Hematopoietic multipotent progenitor cell treated with erythropoietin and hydrocortisone succinate and interleukin-3 and kit ligand, for 6 days (in vitro differentiated cells): ENCODE measurements around the gene C3orf20.
A peak's percentile ranks its signal among the peaks of the same experiment; 100 is the strongest.

ENCODE experiments used
- DNase-seq: peaks from one replicate; pipeline ENCODE4 v3.0.0-alpha.2; 2015

C3orf20 gene

GRCh38 chr3:14651440-14652251, 23.3 kb upstream of the C3orf20 start, which contains the start of gene CCDC174:
TSS of gene CCDC174 (plus strand) at chr3:14651762. CDS start at chr3:14651837, 75 bp downstream.
- peak; percentile 100 for DNase-seq

DNA sequence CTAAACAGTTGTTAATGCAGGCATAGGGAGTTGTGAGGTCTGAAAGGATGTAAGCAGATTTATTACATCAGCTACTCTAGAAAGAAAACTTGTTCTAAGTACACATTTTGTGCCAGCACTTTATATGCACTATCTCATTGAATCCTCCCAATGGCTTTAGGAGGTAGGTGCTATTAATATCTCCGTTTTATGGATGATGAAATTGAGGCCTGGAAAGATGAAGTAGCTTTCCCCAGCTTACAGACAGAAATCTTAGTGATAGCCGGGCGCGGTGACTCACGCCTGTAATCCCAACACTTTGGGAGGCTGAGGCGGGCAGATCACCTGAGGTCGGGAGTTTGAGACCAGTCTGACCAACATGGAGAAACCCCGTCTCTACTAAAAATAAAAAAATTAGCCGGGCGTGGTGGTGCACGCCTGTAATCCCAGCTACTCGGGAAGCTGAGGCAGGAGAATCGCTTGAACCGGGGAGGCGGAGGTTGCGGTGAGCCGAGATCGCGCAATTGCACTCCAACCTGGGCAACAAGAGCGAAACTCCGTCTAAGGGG, 22.5 kb upstream of the C3orf20 start:
- DNase-seq: peak; percentile 22

DNA sequence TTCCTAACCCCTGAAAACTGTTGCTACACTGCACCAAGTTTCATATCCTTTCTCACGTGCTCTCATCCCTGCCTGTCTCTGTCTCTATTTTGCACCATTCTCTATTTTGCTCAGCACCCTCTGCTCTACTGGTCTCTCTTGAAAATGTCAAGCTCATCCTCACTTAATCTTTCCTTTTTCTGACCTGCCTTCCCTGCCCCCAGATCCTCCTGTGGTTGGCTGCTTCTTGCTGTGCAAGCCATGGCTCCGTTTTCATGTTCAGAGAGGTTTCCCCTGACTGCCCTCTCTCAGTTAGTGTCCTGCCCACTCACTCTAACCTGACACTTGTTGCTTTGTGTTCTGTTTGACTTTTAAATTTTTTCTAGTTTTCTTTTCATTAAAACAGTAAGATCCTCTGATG, 17.4 kb upstream of the C3orf20 start:
- no peak for DNase-seq

DNA sequence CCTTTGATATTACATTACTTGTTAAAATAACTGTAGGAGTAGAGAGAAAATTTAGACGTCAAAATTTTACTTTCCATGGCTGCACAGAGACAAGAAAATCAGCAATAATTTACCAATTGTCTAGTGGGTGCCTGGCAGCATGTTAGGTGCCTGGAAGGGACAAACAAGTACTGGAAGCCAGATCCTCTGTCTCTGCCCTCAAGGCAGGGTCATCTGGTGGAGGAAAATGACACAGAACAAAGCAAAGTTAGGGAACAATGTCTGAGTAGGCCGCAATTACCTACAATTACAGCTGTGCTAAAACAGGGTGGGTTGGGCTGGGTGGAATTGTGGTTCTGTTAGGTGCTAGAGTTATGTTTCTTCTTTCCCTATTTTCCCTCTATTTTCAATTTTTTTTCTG, 16.0 kb upstream of the C3orf20 start:
- no peak for DNase-seq

GRCh38 chr3:14660942-14661341, 14.0 kb upstream of the C3orf20 start:
- DNase-seq: no peak

GRCh38 chr3:14663396-14664135, 11.4 kb upstream of the C3orf20 start:
- no peak for DNase-seq

GRCh38 chr3:14664170-14664569, 10.8 kb upstream of the C3orf20 start:
- DNase-seq: no peak

- DNase-seq: peak; percentile 19
Measured at GRCh38 chr3:14672588-14672987, 2.4 kb upstream of the C3orf20 start.

- DNase-seq: no peak
Measured at GRCh38 chr3:14676881-14677280, 1.9 kb downstream of the C3orf20 start.

- DNase-seq: no peak
Measured at GRCh38 chr3:14678015-14678503, 3.1 kb downstream of the C3orf20 start.

DNA sequence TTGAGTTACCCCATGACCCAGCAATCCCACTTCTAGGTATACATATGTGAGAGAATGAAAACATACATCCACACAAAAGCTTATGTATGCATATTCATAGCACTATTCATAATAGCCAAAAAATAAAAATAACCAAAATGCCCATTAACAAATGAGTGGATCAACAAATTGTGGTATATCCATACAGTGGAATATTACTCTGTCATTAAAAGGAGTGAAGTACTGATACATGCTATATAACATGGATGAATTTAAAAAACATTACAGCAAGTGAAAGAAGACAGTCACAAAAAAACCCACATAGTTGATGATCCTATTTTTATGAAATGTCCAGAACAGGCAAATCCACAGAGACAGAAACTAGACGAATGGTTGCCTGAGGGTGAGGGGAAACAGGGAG, 5.2 kb downstream of the C3orf20 start:
- no peak for DNase-seq

DNA sequence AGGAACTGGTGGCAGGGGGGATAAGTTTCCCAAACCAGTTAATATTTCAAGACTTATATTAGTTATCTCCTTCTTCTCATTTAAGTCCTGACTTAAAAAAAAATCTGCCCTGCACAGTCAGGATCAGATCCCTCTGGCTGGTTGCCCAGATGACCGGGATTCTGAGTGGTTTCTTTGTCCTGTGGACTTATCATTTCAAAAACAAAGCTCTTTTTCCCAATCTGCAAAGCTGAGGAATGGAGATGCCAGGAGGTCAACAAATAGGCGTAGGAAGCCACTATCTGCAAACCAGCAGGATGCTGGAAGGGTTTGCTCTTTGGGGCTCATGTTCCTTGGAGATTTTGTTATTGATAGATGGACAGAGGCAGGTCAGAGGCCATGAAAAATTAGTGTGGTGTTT, 5.8 kb downstream of the C3orf20 start:
- no peak for DNase-seq

DNA sequence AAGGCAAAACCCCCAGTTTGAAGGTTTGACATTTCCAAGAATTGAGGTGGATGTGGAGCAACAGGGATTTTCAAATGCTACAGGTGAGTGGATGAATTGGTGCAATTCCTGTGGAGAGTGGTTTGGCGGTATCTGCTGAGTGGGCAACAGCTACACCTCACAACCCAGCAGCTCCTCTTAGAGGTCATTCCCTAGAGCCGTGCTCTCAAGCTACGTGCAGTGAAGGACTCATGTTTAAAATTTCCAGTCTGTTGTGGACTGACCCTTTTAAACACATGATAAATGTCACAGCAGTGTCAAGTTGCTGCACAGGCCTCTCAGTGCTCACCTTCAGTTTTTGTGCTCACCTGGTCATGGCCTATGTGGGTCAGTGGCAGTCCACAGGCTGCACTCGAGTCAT, 9.5 kb downstream of the C3orf20 start:
- DNase-seq: no peak

- DNase-seq: no peak
Measured at GRCh38 chr3:14685179-14685578, 10.2 kb downstream of the C3orf20 start.

GRCh38 chr3:14687360-14687759, 12.4 kb downstream of the C3orf20 start:
- DNase-seq: no peak

GRCh38 chr3:14688525-14688924, 13.6 kb downstream of the C3orf20 start:
- no peak for DNase-seq

DNA sequence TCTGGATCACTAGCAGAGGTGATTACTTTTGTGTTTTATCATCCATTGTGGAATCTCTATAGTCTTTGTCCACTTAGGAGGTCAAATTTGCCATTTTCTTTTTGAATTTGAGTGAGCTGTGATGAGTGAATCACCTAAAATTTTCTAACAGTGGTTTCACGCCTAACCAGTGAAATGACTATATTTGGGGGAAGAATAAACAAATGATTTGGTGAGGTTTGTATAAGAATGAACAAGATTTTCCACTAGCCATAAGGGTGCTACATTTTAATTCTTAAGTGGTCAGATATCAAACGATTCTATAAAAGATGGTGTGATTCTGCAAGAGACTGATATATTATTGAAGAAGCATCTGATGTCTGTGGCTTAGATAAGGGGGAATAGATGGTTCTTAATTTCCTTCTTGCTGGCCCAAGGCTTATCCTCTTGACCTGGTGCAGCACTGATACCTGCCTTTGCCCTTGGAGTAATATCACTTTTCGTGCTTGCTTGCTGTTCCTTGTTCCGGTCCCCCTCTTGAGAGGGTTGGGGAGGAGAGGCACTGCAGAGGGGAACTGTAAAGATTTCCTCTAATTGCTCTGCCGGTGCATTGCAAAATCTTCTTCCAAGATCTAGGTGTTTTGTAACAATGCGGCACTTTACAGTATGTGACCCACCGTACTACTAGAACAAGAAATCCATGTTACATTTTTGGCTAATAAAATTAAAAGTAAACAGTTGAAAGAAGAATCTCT, 14.5 kb downstream of the C3orf20 start:
- DNase-seq: peak; percentile 30

GRCh38 chr3:14691239-14691638, 16.3 kb downstream of the C3orf20 start:
- peak; percentile 39 for DNase-seq

- DNase-seq: no peak
Measured at GRCh38 chr3:14691719-14692118, 16.8 kb downstream of the C3orf20 start.

- no peak for DNase-seq
Measured at GRCh38 chr3:14698601-14699244, 23.8 kb downstream of the C3orf20 start.

- DNase-seq: no peak
Measured at GRCh38 chr3:14699643-14700042, 24.7 kb downstream of the C3orf20 start.

GRCh38 chr3:14700891-14701290, 25.9 kb downstream of the C3orf20 start:
- DNase-seq: no peak

GRCh38 chr3:14701676-14702075, 26.7 kb downstream of the C3orf20 start:
- no peak for DNase-seq
